Measurements from ENCODE around the gene NRIP1. TPM values are rescaled to one million over a fixed set of nuclear protein-coding genes. Genes with fewer than 3 reads are reported as not detected.

Gene NRIP1
- total RNA-seq, 1 experiment from 2014 or later, result not detected

- Histone ChIP-seq H3K36me3 (ENCODE audit: insufficient read depth, low read length) (no peaks in the 10 kb centered on the region), H3K9me2 (replicated peaks; ENCODE audit: insufficient read depth, low read length) (no peaks in the 10 kb centered on the region), H3K27ac (ENCODE audit: low read length) (no peak overlapping the region), H3K9ac (ENCODE audit: low read length) (no peak overlapping the region), H3K4me3 (ENCODE audit: low read length) (no peak overlapping the region), H2AFZ (ENCODE audit: low read length) (no peak overlapping the region), H3K9me3 (ENCODE audit: low read length) (peaks cover 30% of the 10 kb centered on the region), H3K4me1 (ENCODE audit: low read length) (no peaks in the 10 kb centered on the region), H3K27me3 (ENCODE audit: low read length) (no peaks in the 10 kb centered on the region), H3K79me2 (ENCODE audit: low read length) (no peaks in the 10 kb centered on the region), H4K20me1 (ENCODE audit: insufficient read depth, low read depth, low read length) (no peaks in the 10 kb centered on the region), H3K4me2 (ENCODE audit: low read depth, low read length, poor library complexity, severe bottlenecking) (no peak overlapping the region)
- DNase-seq, result no peak
Observed at GRCh38 chr21:14962217-14962616, 102.6 kb downstream of the NRIP1 start.

DNA sequence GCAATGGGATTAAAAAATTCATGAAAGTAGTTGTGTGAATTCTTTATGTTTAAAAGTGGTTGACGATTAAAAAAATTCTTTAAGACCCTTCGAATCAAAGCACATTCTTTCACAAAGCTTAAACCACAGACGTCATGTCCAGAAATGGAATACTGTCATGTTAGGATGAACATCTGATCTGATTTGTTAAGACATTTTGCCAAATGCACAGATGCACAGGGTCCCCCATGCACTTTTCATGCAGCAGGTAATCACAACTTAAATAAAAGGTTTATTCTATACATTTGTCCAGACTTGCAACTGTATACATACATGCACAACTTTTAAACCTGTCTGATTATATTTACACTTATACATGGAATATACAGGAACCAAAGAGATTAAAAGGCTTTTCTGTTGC lies 103.3 kb downstream of the NRIP1 start:
- no peaks in the 10 kb centered on the region for H3K9me2 ChIP-seq (replicated peaks; ENCODE audit: insufficient read depth, low read length)
- no peak overlapping the region for H3K27ac ChIP-seq (ENCODE audit: low read length)
- H3K4me2 ChIP-seq (ENCODE audit: low read depth, low read length, poor library complexity, severe bottlenecking), result no peak overlapping the region

GRCh38 chr21:14959343-14959742 lies 105.5 kb downstream of the NRIP1 start:
- Histone ChIP-seq H3K9me3 (ENCODE audit: low read length) (peaks cover 30% of the 10 kb centered on the region; the same call in 1 of the 2 replicates), H3K4me2 (ENCODE audit: low read depth, low read length, poor library complexity, severe bottlenecking) (no peak overlapping the region)

More for the DNA sequence above, 103.3 kb downstream of the NRIP1 start:
- no peak for DNase-seq
- Histone ChIP-seq H3K4me1 (ENCODE audit: low read length) (no peaks in the 10 kb centered on the region), H3K9me3 (ENCODE audit: low read length) (peaks cover 24% of the 10 kb centered on the region), H4K20me1 (ENCODE audit: insufficient read depth, low read depth, low read length) (no peaks in the 10 kb centered on the region), H3K36me3 (ENCODE audit: insufficient read depth, low read length) (no peaks in the 10 kb centered on the region), H3K27me3 (ENCODE audit: low read length) (no peaks in the 10 kb centered on the region), H2AFZ (ENCODE audit: low read length) (no peak overlapping the region), H3K79me2 (ENCODE audit: low read length) (no peaks in the 10 kb centered on the region), H3K4me3 (ENCODE audit: low read length) (no peak overlapping the region), H3K9ac (ENCODE audit: low read length) (no peak overlapping the region)

GRCh38 chr21:14957836-14958235 lies 107.0 kb downstream of the NRIP1 start:
- Histone ChIP-seq H3K79me2 (ENCODE audit: low read length) (no peaks in the 10 kb centered on the region), H3K36me3 (ENCODE audit: insufficient read depth, low read length) (no peaks in the 10 kb centered on the region), H3K9me3 (ENCODE audit: low read length) (peaks cover 30% of the 10 kb centered on the region; the same call in 1 of the 2 replicates), H2AFZ (ENCODE audit: low read length) (no peak overlapping the region), H3K27me3 (ENCODE audit: low read length) (no peaks in the 10 kb centered on the region), H3K9ac (ENCODE audit: low read length) (no peak overlapping the region), H3K4me1 (ENCODE audit: low read length) (no peaks in the 10 kb centered on the region), H3K4me2 (ENCODE audit: low read depth, low read length, poor library complexity, severe bottlenecking) (no peak overlapping the region), H3K4me3 (ENCODE audit: low read length) (no peak overlapping the region), H4K20me1 (ENCODE audit: insufficient read depth, low read depth, low read length) (no peaks in the 10 kb centered on the region), H3K27ac (ENCODE audit: low read length) (no peak overlapping the region), H3K9me2 (replicated peaks; ENCODE audit: insufficient read depth, low read length) (no peaks in the 10 kb centered on the region)
- DNase-seq, result no peak

More at GRCh38 chr21:14959343-14959742, 105.5 kb downstream of the NRIP1 start:
- no peaks in the 10 kb centered on the region for H3K27me3 ChIP-seq (ENCODE audit: low read length)
- DNase-seq, result no peak
- no peak overlapping the region for H3K4me3 ChIP-seq (ENCODE audit: low read length)
- H3K9ac ChIP-seq (ENCODE audit: low read length), result no peak overlapping the region
- no peaks in the 10 kb centered on the region for H4K20me1 ChIP-seq (ENCODE audit: insufficient read depth, low read depth, low read length)
- no peaks in the 10 kb centered on the region for H3K9me2 ChIP-seq (replicated peaks; ENCODE audit: insufficient read depth, low read length)
- H3K79me2 ChIP-seq (ENCODE audit: low read length), result no peaks in the 10 kb centered on the region
- H3K27ac ChIP-seq (ENCODE audit: low read length), result no peak overlapping the region
- H3K36me3 ChIP-seq (ENCODE audit: insufficient read depth, low read length), result no peaks in the 10 kb centered on the region
- no peak overlapping the region for H2AFZ ChIP-seq (ENCODE audit: low read length)
- H3K4me1 ChIP-seq (ENCODE audit: low read length), result no peaks in the 10 kb centered on the region

- Histone ChIP-seq H3K9me3 (ENCODE audit: low read length) (peaks cover 38% of the 10 kb centered on the region; the same call in 1 of the 2 replicates), H4K20me1 (ENCODE audit: insufficient read depth, low read depth, low read length) (no peaks in the 10 kb centered on the region), H3K9me2 (replicated peaks; ENCODE audit: insufficient read depth, low read length) (no peaks in the 10 kb centered on the region), H3K36me3 (ENCODE audit: insufficient read depth, low read length) (no peaks in the 10 kb centered on the region), H3K79me2 (ENCODE audit: low read length) (no peaks in the 10 kb centered on the region), H3K4me1 (ENCODE audit: low read length) (no peaks in the 10 kb centered on the region), H3K4me2 (ENCODE audit: low read depth, low read length, poor library complexity, severe bottlenecking) (no peak overlapping the region), H3K27ac (ENCODE audit: low read length) (no peak overlapping the region), H3K9ac (ENCODE audit: low read length) (no peak overlapping the region), H3K4me3 (ENCODE audit: low read length) (no peak overlapping the region), H3K27me3 (ENCODE audit: low read length) (no peaks in the 10 kb centered on the region), H2AFZ (ENCODE audit: low read length) (no peak overlapping the region)
- DNase-seq, result no peak
Observed at GRCh38 chr21:14956807-14957206, 108.0 kb downstream of the NRIP1 start.

- Histone ChIP-seq H3K4me3 (ENCODE audit: low read length) (no peak overlapping the region), H3K9me3 (ENCODE audit: low read length) (peaks cover 34% of the 10 kb centered on the region; the same call in 1 of the 2 replicates), H3K27ac (ENCODE audit: low read length) (no peak overlapping the region), H3K4me1 (ENCODE audit: low read length) (no peaks in the 10 kb centered on the region), H3K36me3 (ENCODE audit: insufficient read depth, low read length) (no peaks in the 10 kb centered on the region), H3K27me3 (ENCODE audit: low read length) (no peaks in the 10 kb centered on the region), H3K79me2 (ENCODE audit: low read length) (no peaks in the 10 kb centered on the region), H3K9ac (ENCODE audit: low read length) (no peak overlapping the region), H3K9me2 (replicated peaks; ENCODE audit: insufficient read depth, low read length) (no peaks in the 10 kb centered on the region), H3K4me2 (ENCODE audit: low read depth, low read length, poor library complexity, severe bottlenecking) (no peak overlapping the region), H4K20me1 (ENCODE audit: insufficient read depth, low read depth, low read length) (no peaks in the 10 kb centered on the region), H2AFZ (ENCODE audit: low read length) (no peak overlapping the region)
- DNase-seq, result no peak
Observed at GRCh38 chr21:14955936-14956520, 108.8 kb downstream of the NRIP1 start.

- H3K79me2 ChIP-seq (ENCODE audit: low read length), result no peaks in the 10 kb centered on the region
- H3K36me3 ChIP-seq (ENCODE audit: insufficient read depth, low read length), result no peaks in the 10 kb centered on the region
- no peaks in the 10 kb centered on the region for H3K9me2 ChIP-seq (replicated peaks; ENCODE audit: insufficient read depth, low read length)
- H2AFZ ChIP-seq (ENCODE audit: low read length), result no peak overlapping the region
- no peak overlapping the region for H3K4me2 ChIP-seq (ENCODE audit: low read depth, low read length, poor library complexity, severe bottlenecking)
- H4K20me1 ChIP-seq (ENCODE audit: insufficient read depth, low read depth, low read length), result no peaks in the 10 kb centered on the region
- DNase-seq, result no peak
- no peak overlapping the region for H3K9ac ChIP-seq (ENCODE audit: low read length)
- H3K27ac ChIP-seq (ENCODE audit: low read length), result no peak overlapping the region
- H3K9me3 ChIP-seq (ENCODE audit: low read length), result peaks cover 41% of the 10 kb centered on the region
- H3K4me1 ChIP-seq (ENCODE audit: low read length), result no peaks in the 10 kb centered on the region
- no peak overlapping the region for H3K4me3 ChIP-seq (ENCODE audit: low read length)
- H3K27me3 ChIP-seq (ENCODE audit: low read length), result no peaks in the 10 kb centered on the region
Observed at GRCh38 chr21:14952916-14953315, 111.9 kb downstream of the NRIP1 start.

DNA sequence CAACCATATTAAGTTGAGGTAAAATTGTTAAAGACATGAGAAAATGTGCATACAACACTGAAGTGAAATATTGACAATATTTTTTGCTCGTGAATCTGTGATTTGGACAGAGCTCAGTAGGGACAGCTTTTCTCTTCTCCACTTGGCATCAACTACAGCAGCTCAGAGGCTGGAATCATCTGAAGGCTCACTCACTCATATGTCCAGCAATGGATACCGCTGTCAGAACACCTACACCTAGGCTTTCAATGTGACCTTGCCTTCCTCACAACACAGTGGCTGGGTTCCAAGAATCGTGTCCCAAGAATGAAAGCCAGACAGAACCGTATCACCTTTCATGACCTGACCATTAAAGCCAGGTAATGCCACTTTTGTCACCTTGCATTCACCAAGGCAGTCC lies 115.2 kb downstream of the NRIP1 start:
- H3K9me3 ChIP-seq (ENCODE audit: low read length), result peaks cover 37% of the 10 kb centered on the region
- H3K27ac ChIP-seq (ENCODE audit: low read length), result no peak overlapping the region
- H3K79me2 ChIP-seq (ENCODE audit: low read length), result no peaks in the 10 kb centered on the region
- H4K20me1 ChIP-seq (ENCODE audit: insufficient read depth, low read depth, low read length), result no peaks in the 10 kb centered on the region
- no peak overlapping the region for H3K4me3 ChIP-seq (ENCODE audit: low read length)
- no peak overlapping the region for H3K9ac ChIP-seq (ENCODE audit: low read length)
- H3K4me2 ChIP-seq (ENCODE audit: low read depth, low read length, poor library complexity, severe bottlenecking), result no peak overlapping the region
- H3K9me2 ChIP-seq (replicated peaks; ENCODE audit: insufficient read depth, low read length), result no peaks in the 10 kb centered on the region
- H3K4me1 ChIP-seq (ENCODE audit: low read length), result no peaks in the 10 kb centered on the region
- no peak for DNase-seq
- H2AFZ ChIP-seq (ENCODE audit: low read length), result no peak overlapping the region
- H3K36me3 ChIP-seq (ENCODE audit: insufficient read depth, low read length), result no peaks in the 10 kb centered on the region
- no peaks in the 10 kb centered on the region for H3K27me3 ChIP-seq (ENCODE audit: low read length)
